GF-D8 (cell line): ENCODE data around the gene ZDHHC7.
"Not testable (repeated sequence)": the region's sequence is repeated elsewhere in the genome, so short reads cannot be mapped to it uniquely, and the experiment has no call there.

ENCODE experiments used
- DNase-seq: peaks from one replicate; lab custom pipeline; 2025; lab: John Stamatoyannopoulos, UW

Gene ZDHHC7

DNA sequence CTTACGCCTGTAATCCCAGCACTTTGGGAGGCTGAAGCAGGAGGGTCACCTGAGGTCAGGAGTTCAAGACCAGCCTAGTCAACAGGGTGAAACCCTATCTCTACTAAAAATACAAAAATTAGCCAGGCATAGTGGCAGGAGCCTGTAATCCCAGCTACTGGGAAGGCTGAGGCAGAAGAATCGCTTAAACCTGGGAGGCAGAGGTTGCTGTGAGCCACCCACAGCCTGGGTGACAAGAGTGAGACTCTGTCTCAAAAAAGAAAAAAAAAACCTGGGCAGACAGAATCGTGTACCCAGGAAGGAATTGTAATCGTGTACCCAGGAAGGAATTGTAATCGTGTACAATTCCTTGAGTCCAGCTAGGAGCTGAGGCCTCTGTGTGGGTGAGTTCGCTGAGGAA is 72.7 kb downstream of the ZDHHC7 start:
- DNase-seq: not testable (repeated sequence)

GRCh38 chr16:84937196-84938005 is 73.9 kb downstream of the ZDHHC7 start:
- DNase-seq: no peak

- no peak for DNase-seq
Measured at GRCh38 chr16:84933774-84934631, 77.3 kb downstream of the ZDHHC7 start.

GRCh38 chr16:84932681-84933080 is 78.7 kb downstream of the ZDHHC7 start:
- DNase-seq: no peak

DNA sequence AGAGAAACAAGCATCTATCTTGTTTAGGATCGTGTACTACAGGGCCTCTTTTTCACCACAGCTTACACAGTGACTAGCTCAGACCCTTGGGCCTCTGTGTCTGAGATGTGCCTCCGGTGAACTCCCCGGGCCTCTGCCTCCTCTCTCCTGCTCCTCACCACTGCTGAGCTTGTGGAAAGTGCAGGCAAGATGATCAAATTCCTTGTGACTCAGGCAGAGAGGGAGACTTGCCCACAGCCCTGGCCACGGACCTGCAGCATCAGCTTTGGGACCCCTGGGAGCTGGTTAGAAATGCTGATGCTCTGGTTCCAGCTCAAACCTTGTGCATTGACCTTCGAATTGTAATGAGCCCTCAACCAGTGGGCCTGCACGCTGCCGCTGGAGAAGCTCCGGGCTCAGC is 79.8 kb downstream of the ZDHHC7 start:
- DNase-seq: no peak

GRCh38 chr16:84931107-84931494 is 80.2 kb downstream of the ZDHHC7 start:
- DNase-seq: no peak

DNA sequence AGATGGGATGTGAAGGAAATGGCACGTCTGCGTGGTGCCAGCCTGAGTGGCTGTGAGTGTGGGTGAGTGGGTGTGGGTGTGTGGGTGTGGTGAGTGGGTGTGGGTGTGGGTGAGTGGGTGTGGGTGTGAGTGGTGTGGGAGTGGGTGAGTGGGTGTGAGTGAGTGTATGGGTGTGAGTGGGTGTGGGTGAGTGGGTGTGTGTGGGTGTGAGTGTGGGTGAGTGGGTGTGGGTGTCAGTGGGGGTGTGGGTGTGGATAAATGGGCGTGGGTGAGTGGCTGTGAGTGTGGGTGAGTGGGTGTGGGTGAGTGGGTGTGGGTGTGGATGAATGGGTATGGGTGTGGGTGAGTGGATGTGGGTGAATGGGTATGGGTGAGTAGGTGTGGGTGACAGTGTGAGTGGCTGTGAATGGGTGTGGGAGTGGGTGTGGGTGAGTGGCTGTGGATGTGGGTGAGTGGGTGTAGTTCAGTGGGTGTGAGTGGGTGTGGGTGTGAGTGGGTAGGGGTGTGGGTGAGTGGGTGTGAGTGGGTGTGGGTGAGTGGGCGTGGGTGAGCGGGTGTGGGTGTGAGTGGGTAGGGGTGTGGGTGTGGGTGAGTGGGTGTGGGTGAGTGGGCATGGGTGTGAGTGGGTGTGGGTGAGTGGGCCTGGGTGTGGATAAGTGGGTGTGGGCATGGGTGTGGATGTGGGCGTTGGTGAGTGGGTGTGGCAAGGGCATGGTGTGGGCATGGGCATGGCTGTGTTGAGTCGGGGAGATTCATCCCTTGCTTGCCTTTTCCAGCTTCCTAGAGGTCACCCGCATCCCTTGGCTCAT is 80.8 kb downstream of the ZDHHC7 start:
- no peak for DNase-seq

- no peak for DNase-seq
Measured at GRCh38 chr16:84929421-84930297, 81.7 kb downstream of the ZDHHC7 start.

DNA sequence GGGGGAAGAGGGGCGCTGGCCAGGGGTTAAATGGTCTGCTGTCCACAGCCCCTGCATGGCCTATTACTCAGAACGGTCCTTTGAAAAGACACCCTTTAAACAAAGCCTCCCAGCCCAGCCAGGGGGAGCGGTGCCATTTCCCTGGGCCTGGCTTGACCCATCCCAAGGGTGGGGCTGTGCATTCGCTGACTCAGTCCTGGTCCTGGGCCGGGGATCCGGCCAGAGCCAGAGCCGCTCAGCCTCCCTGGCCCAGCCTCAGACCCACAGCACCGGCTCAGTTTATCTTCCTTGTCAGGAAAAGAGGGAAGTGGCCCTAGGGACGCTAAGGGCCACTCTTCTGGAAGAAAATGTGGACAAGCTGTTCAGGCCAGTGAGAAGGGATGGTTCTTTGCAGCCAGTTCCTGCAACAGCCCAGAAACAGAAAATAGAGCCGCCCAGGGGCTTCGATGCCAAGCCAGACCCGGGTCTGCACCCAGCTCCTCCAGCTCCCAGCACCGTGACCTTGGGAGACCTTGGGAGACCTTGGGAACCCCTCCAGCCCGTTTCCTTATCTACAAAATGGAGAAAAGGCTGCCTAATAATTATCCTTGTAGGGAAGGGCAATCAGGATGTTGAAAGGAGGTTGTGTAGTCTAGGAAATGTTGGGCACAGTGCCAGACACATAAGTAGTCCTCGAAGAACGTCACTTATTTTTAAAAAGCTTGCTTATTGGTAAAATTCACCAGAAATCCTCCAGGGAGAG is 82.5 kb downstream of the ZDHHC7 start:
- no peak for DNase-seq

DNA sequence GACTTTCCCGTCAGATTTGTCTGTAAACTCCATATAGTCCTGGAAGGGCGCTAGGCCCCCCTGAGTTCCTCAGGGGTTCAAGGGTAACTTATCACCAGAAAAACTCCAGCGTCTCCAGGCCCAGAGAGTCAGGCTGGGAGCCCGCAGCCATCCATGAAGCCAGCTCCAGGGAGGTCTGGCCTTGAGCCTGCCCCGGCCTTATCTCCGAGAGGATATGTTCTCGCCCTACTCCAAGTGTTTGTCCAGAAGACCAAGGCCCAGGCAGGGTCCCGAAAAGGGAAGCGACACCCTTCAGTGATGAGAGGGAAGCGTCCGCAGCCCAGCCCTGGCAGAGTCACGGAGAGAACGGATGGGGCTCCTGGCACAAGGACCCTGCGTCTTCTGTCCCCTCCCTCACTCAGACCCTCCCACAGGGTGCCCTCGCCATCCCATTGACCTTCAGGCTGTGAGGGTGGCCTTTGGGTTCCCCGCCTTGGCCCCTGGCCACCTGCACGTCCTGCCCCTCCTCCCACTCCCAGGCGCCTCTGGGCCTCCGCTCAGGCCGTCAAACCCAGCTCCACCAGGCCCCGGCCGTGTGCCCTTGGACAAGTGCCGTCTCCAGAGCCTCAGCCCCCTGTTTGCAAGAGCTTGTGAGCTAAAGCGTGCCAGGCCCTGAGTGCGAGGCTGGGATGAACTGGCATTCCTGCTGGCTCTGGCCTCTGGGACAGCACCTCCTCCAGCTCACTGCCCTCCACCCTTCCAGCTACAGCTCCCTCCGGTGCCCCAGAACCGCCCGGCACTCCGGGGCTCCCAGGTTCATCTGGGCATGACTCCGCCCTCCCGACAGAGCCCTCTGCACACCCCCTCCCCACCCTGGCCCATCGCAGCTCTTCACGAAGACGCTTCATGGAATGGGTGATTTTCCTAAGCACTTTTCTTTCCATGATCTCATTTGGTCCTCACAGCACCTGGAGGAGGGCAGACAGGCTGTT is 83.4 kb downstream of the ZDHHC7 start:
- DNase-seq: no peak

GRCh38 chr16:84926462-84926861 is 84.9 kb downstream of the ZDHHC7 start:
- no peak for DNase-seq

GRCh38 chr16:84925773-84926372 is 85.5 kb downstream of the ZDHHC7 start:
- DNase-seq: no peak

DNA sequence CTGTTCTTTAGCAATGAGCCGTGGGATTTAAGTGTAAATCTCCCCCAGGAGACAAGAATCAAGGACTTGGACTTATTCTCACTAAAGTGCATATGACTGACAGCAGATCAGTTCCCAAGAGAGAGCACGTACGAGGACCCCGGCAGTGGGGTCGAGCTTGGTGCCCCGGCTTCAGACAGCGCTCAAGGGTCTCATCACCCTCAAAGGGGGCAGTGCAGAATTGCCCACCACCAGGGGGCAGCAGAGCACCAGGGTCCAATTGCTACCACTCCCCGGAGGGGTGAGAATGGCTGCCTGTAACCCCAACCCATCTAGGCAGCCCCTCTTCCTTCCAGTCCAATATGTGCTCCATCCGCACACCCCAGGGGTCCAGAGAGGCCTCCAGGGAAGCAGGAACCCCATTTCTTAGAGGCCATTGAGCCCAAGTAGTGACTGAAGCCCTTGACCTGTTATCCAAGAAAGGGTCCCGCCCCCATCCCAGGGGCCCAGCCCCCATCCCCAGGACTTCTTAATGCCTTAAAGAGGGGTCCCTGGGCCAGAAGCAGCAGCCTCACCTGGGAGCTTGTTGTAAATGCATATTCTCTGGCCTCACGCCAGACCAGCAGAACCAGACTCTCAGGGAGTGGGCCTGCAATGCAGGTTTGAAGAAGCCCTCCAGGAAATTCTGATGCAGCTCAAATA is 86.1 kb downstream of the ZDHHC7 start:
- no peak for DNase-seq

DNA sequence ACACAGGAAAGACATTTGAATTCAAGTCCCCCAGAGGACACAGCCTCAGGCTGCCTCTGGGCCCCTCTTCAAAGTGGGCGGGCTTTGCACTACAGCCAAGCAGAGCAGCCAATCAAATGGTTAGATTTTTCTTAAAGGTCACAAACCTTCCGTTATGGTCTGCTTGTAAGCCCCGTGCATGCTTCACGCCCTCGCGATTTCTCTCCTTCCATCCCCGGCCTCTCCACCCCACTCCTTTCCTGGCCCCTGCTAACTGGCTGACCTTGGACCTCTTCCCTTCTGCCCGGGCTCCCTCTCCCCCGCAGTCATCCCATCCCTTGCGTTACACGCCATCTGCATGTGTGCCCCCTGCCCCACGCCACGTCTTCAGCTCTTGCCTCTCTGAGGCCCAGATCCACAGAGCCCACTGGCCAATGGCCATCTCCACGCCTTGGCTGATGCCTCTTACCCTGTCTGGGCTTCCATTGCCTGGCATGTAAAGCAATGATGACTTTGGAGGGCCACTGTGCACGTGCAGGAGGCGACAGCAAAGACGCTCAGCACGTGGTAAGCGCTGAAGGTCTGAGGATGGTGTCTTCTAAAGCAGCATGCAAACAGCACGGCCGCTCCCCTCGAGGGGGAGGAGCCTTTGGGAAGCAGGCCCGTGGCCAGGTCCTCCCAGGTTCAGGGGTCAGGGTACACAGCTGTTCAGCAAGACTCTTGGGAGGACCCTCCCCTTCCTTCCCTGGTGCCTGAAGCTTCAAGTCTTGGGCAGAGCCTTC is 86.8 kb downstream of the ZDHHC7 start:
- no peak for DNase-seq
